Amygdala (tissue), 56 donors: ENCODE data around the gene WDFY3.
"Not testable (repeated sequence)": the region's sequence is repeated elsewhere in the genome, so short reads cannot be mapped to it uniquely, and the experiment has no call there.

Experiments
- DNase-seq, 56 donors: peaks; one replicate each; lab custom pipeline; 2025; lab: John Stamatoyannopoulos, UW

The WDFY3 gene

GRCh38 chr4:84806541-84806940 lies 159.9 kb downstream of the WDFY3 start:
- not testable (repeated sequence) for DNase-seq

GRCh38 chr4:84804136-84804535 lies 162.4 kb downstream of the WDFY3 start:
- peak in 7 of 56 donors; percentile 4 to 27 (median 14) for DNase-seq

- no peak for DNase-seq
Observed at GRCh38 chr4:84803720-84804119, 162.8 kb downstream of the WDFY3 start.

- no peak for DNase-seq
Observed at GRCh38 chr4:84803116-84803515, 163.4 kb downstream of the WDFY3 start.

GRCh38 chr4:84800256-84800655 lies 166.2 kb downstream of the WDFY3 start:
- DNase-seq: no peak

GRCh38 chr4:84799318-84799717 lies 167.2 kb downstream of the WDFY3 start:
- DNase-seq: no peak

- DNase-seq: no peak
Observed at GRCh38 chr4:84796394-84796793, 170.1 kb downstream of the WDFY3 start.

GRCh38 chr4:84792366-84793301 lies 173.9 kb downstream of the WDFY3 start:
- DNase-seq: no peak

- DNase-seq: no peak
Observed at GRCh38 chr4:84790769-84791565, 175.5 kb downstream of the WDFY3 start.

- no peak for DNase-seq
Observed at GRCh38 chr4:84786478-84786877, 180.0 kb downstream of the WDFY3 start.

- DNase-seq: no peak
Observed at GRCh38 chr4:84782517-84782916, 184.0 kb downstream of the WDFY3 start.

GRCh38 chr4:84780719-84781118 lies 185.8 kb downstream of the WDFY3 start:
- no peak for DNase-seq

- DNase-seq: no peak
Observed at GRCh38 chr4:84778041-84778440, 188.4 kb downstream of the WDFY3 start.

GRCh38 chr4:84767168-84767567 lies 199.3 kb downstream of the WDFY3 start:
- no peak for DNase-seq

- DNase-seq: no peak
Observed at GRCh38 chr4:84753321-84753972, 213.0 kb downstream of the WDFY3 start.

- no peak for DNase-seq
Observed at GRCh38 chr4:84751707-84752106, 214.8 kb downstream of the WDFY3 start.

- no peak for DNase-seq
Observed at GRCh38 chr4:84750960-84751283, 215.6 kb downstream of the WDFY3 start.

- DNase-seq: peak in 4 of 56 donors; percentile 2 to 35 (median 7)
Observed at GRCh38 chr4:84750260-84750959, 216.1 kb downstream of the WDFY3 start.

GRCh38 chr4:84740057-84740456 lies 226.4 kb downstream of the WDFY3 start:
- DNase-seq: no peak

GRCh38 chr4:84738622-84739021 lies 227.9 kb downstream of the WDFY3 start:
- DNase-seq: no peak
